ENCODE data around the gene PCLO. TPM values are rescaled to one million over a fixed set of nuclear protein-coding genes. Genes with fewer than 3 reads are reported as not detected.

PCLO gene
- total and polyA plus RNA-seq, 4 donors, result under 0.01 to 1.2 (median 0.32) TPM

DNA sequence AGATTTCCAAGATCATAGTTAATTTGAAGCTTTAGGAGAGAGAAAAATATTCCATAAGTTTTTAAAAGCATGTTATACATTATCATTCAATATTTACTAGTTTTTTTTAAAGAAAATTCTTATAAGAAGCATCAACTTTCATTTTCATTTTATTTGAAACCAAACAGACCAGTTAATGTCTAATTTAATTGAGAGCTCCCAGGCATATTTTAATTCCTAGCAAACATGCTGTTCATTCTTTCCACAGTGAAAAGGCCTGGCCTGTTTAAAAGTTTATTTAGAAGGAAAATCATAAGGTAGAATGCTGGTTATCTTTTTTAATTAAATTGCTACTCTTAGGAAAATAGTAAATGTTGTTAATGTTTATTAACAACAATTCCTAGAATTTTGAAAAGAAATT, 324.4 kb downstream of the PCLO start:
- Histone ChIP-seq H3K4me3 (ENCODE audit: low read length in 2 of 2) (no peak overlapping the region), H3K36me3 (ENCODE audit: control insufficient read depth in 1 of 2, insufficient read depth in 2 of 2, low read length in 1 of 2) (no peaks in the 10 kb centered on the region), H3K27me3 (ENCODE audit: control insufficient read depth in 1 of 2, insufficient read depth in 2 of 2, low read length in 1 of 2) (no peaks in the 10 kb centered on the region), H3K27ac (ENCODE audit: low read depth in 1 of 2, low read length in 2 of 2) (no peak overlapping the region), H3K9me3 (ENCODE audit: control insufficient read depth, low read length) (no peaks in the 10 kb centered on the region), H3K4me1 (ENCODE audit: control insufficient read depth in 1 of 2, insufficient read depth in 2 of 2, low read length in 2 of 2) (no peaks in the 10 kb centered on the region)
- DNase-seq (no peak), ATAC-seq (ENCODE audit: low FRiP score) (no peak)
- intact Hi-C loops (cut with DNase I), result no loop called here

DNA sequence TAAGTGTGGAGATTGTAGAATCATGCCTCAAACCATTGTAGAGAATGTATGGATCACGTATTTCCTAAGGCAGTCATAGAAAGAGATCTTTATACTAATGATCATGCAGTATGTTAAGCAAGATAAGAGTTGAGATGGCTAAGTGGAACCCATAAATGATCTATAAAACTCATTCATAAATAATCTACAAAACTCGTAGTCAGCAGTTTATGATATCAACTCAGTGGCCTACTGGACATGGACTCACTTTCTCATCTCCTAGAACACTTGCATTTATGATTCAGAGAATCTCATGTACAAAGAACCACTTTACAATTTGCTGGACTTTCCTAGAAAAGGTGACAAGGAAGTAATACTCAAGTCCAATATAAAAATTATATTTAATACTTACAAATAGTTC, 339.6 kb downstream of the PCLO start:
- Histone ChIP-seq H3K36me3 (ENCODE audit: control insufficient read depth in 1 of 2, insufficient read depth in 2 of 2, low read length in 1 of 2) (no peaks in the 10 kb centered on the region), H3K27ac (ENCODE audit: low read depth in 1 of 2, low read length in 2 of 2) (no peak overlapping the region), H3K4me1 (ENCODE audit: control insufficient read depth in 1 of 2, insufficient read depth in 2 of 2, low read length in 2 of 2) (no peaks in the 10 kb centered on the region), H3K4me3 (ENCODE audit: low read length in 2 of 2) (no peak overlapping the region), H3K27me3 (ENCODE audit: control insufficient read depth in 1 of 2, insufficient read depth in 2 of 2, low read length in 1 of 2) (no peaks in the 10 kb centered on the region), H3K9me3 (ENCODE audit: control insufficient read depth, low read length) (no peaks in the 10 kb centered on the region)
- intact Hi-C loops (cut with DNase I), result no loop called here
- no peak for DNase-seq
- no peak for ATAC-seq (ENCODE audit: low FRiP score)
- 80 to 87% methylated on average over 2 of the region's 2 CpGs for WGBS, 2 donors

DNA sequence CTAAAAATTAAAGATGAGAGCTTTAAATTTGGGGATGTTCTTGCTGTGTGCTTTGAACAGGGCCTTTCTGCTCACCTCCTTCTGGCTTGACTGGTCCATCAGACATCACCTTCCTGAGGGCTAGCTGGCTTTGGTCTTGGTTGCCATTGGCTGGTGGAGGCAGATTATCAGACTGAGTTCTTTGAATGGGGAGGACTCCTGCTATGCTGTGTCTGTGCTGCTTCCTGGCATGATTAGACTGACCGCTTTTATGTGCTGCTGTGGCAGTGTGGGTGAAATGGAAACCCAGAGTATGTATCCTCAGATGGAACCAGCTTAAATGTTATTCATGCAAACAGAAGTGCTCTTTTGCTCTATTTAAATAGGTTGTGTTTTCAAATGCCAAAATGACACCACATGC, 341.6 kb downstream of the PCLO start:
- 79 to 86% methylated on average over 1 of the region's 1 CpG for WGBS, 2 donors
- no peak overlapping the region for H3K4me3 ChIP-seq (ENCODE audit: low read length in 2 of 2)
- ATAC-seq (ENCODE audit: low FRiP score), result no peak

DNA sequence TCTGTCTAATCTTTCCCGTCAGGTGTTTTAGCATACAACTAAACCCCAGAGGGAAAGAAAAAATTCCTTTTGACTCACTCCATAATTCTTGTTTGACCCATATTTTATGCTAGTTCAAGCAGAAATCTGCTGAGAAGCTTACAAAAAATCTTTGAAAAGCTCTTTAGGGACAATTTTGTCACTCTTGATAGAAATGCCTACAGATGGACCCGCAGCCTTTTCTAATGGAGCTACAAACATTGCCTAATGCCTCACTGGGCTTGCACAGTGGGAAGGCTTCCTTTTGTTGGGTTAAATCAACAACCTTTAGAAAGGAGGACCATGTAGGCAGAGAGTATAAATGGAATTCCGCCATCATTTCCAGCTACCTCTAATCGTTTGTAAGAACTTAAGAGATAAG, 344.5 kb downstream of the PCLO start:
- Histone ChIP-seq H3K27ac (ENCODE audit: low read depth in 1 of 2, low read length in 2 of 2) (no peak overlapping the region), H3K27me3 (ENCODE audit: control insufficient read depth in 1 of 2, insufficient read depth in 2 of 2, low read length in 1 of 2) (no peaks in the 10 kb centered on the region), H3K36me3 (ENCODE audit: control insufficient read depth in 1 of 2, insufficient read depth in 2 of 2, low read length in 1 of 2) (no peaks in the 10 kb centered on the region), H3K4me1 (ENCODE audit: control insufficient read depth in 1 of 2, insufficient read depth in 2 of 2, low read length in 2 of 2) (no peaks in the 10 kb centered on the region), H3K4me3 (ENCODE audit: low read length in 2 of 2) (no peak overlapping the region), H3K9me3 (ENCODE audit: control insufficient read depth, low read length) (no peaks in the 10 kb centered on the region)
- no peak for ATAC-seq (ENCODE audit: low FRiP score)
- WGBS, 2 donors, result 28 to 38% methylated on average over 4 of the region's 4 CpGs
- intact Hi-C loops (cut with DNase I), result loop anchor here in 1 of 2 donors (10.0 kb wide), 1 partner anchor 547 kb away; no protein-coding TSS in a partner anchor
- no peak for DNase-seq

More for the DNA sequence above, 341.6 kb downstream of the PCLO start:
- intact Hi-C loops (cut with DNase I), result no loop called here
- no peaks in the 10 kb centered on the region for H3K27me3 ChIP-seq (ENCODE audit: control insufficient read depth in 1 of 2, insufficient read depth in 2 of 2, low read length in 1 of 2)
- no peaks in the 10 kb centered on the region for H3K4me1 ChIP-seq (ENCODE audit: control insufficient read depth in 1 of 2, insufficient read depth in 2 of 2, low read length in 2 of 2)
- H3K27ac ChIP-seq (ENCODE audit: low read depth in 1 of 2, low read length in 2 of 2), result no peak overlapping the region
- no peaks in the 10 kb centered on the region for H3K36me3 ChIP-seq (ENCODE audit: control insufficient read depth in 1 of 2, insufficient read depth in 2 of 2, low read length in 1 of 2)
- H3K9me3 ChIP-seq (ENCODE audit: control insufficient read depth, low read length), result no peaks in the 10 kb centered on the region
- no peak for DNase-seq

DNA sequence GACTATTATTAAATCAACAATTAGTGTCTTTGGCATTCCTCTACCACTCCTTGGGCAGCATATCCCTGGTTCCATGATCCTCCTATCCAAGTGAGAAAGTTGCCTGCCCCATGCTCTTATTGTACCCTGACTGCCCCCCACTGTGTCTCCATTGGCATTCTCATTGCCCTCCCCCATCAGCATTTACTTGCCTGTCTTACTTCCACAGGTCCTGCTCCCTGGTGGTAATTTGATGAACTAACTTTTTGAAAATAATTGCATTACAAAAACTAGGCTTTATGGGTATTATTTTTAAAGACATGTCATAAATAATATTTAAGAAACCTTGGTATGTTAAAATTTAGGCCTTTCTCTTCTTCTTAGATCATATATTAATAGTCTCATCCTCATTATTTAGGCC, 346.4 kb downstream of the PCLO start:
- ATAC-seq (ENCODE audit: low FRiP score) (no peak), DNase-seq (no peak)
- Histone ChIP-seq H3K27me3 (ENCODE audit: control insufficient read depth in 1 of 2, insufficient read depth in 2 of 2, low read length in 1 of 2) (no peaks in the 10 kb centered on the region), H3K36me3 (ENCODE audit: control insufficient read depth in 1 of 2, insufficient read depth in 2 of 2, low read length in 1 of 2) (no peaks in the 10 kb centered on the region), H3K4me3 (ENCODE audit: low read length in 2 of 2) (no peak overlapping the region), H3K9me3 (ENCODE audit: control insufficient read depth, low read length) (no peaks in the 10 kb centered on the region), H3K27ac (ENCODE audit: low read depth in 1 of 2, low read length in 2 of 2) (no peak overlapping the region), H3K4me1 (ENCODE audit: control insufficient read depth in 1 of 2, insufficient read depth in 2 of 2, low read length in 2 of 2) (no peaks in the 10 kb centered on the region)
- intact Hi-C loops (cut with DNase I), result loop anchor here in 1 of 2 donors (10.0 kb wide), 1 partner anchor 549 kb away; no protein-coding TSS in a partner anchor

DNA sequence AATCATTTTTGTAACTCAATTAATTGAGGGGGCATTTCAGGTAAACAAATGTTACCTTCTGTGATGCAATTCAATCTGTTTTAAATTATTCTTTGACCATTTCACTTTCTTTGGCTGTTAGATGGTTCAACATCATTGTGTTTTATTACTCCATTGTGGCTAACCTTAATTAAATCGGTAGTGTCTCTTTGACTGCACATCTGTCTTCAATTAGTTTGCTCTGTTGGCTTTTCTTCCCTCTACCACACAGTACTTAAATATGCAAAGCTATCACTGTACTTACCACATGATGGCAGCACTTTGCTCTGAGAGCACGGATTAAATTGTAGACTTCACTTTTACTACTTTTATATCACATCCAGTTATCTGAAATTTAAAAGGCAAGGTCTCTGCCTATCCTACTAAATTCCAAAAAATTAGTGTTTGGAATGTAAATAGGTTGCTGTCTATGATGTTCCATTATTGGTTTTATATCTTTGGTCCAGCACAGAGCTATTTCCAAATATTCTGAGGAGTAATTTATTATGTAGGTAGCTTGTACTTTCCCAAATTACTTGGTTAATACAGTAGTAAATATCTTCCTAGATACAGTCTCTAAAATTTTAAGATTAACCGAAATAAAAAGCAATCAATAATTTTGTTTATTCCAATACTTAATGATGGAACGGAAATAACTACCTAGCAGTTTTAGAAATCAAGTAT, 352.0 kb downstream of the PCLO start:
- WGBS, 2 donors, result 30 to 33% methylated on average over 4 of the region's 4 CpGs
- no peak for ATAC-seq (ENCODE audit: low FRiP score)

DNA sequence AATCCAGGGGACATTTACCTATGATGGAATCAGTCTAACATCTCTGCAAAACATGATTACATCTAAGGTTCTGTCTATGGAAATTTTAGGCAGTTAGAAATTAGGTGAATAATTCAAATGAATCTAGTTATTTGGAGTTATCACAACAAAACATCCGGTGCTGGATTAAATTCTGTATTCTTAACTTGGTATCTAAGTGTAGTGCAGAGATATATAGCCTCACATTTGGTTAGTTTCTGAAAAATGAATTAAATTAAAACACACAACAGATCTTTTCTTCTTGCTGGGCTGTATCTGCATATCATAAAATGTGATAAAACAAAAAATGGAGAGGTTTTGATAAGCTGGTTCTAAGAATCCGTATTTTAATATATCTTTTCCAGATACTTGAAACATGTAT, 354.1 kb downstream of the PCLO start:
- Histone ChIP-seq H3K4me3 (ENCODE audit: low read length in 2 of 2) (no peak overlapping the region), H3K27ac (ENCODE audit: low read depth in 1 of 2, low read length in 2 of 2) (no peak overlapping the region), H3K4me1 (ENCODE audit: control insufficient read depth in 1 of 2, insufficient read depth in 2 of 2, low read length in 2 of 2) (no peaks in the 10 kb centered on the region), H3K9me3 (ENCODE audit: control insufficient read depth, low read length) (no peaks in the 10 kb centered on the region), H3K36me3 (ENCODE audit: control insufficient read depth in 1 of 2, insufficient read depth in 2 of 2, low read length in 1 of 2) (no peaks in the 10 kb centered on the region), H3K27me3 (ENCODE audit: control insufficient read depth in 1 of 2, insufficient read depth in 2 of 2, low read length in 1 of 2) (no peaks in the 10 kb centered on the region)
- DNase-seq (no peak), ATAC-seq (ENCODE audit: low FRiP score) (no peak)
- intact Hi-C loops (cut with DNase I), result no loop called here
- 58 to 63% methylated on average over 2 of the region's 2 CpGs for WGBS, 2 donors

More for the DNA sequence above, 352.0 kb downstream of the PCLO start:
- intact Hi-C loops (cut with DNase I), result loop anchor here in 1 of 2 donors (5.0 to 10.0 kb wide), 2 partner anchors 462 to 554 kb away; no protein-coding TSS in a partner anchor
- Histone ChIP-seq H3K9me3 (ENCODE audit: control insufficient read depth, low read length) (no peaks in the 10 kb centered on the region), H3K27ac (ENCODE audit: low read depth in 1 of 2, low read length in 2 of 2) (no peak overlapping the region), H3K4me1 (ENCODE audit: control insufficient read depth in 1 of 2, insufficient read depth in 2 of 2, low read length in 2 of 2) (no peaks in the 10 kb centered on the region), H3K4me3 (ENCODE audit: low read length in 2 of 2) (no peak overlapping the region), H3K36me3 (ENCODE audit: control insufficient read depth in 1 of 2, insufficient read depth in 2 of 2, low read length in 1 of 2) (no peaks in the 10 kb centered on the region), H3K27me3 (ENCODE audit: control insufficient read depth in 1 of 2, insufficient read depth in 2 of 2, low read length in 1 of 2) (no peaks in the 10 kb centered on the region)
- no peak for DNase-seq

DNA sequence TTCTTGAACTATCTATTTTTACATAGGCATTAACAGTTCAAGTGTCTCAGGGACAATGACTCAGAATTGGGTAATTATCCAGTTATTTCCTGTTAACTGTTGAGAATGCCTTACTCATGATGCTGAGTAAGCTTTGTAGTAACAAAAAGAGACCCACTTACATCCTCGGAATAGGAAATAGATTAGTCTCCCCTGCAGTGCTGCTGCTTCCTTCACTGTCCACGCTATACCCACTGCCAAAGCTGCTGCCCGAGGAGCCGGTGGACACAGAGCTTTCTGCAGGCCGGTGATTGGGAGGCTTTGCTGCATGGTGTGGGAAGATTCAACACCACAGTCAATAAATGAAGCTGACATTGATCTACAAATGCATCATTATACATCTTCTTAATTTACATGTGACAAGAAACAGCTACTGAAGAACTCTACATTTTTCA, 357.1 kb downstream of the PCLO start:
- no peak for ATAC-seq (ENCODE audit: low FRiP score)
- DNase-seq, result no peak
- no peak overlapping the region for H3K27ac ChIP-seq (ENCODE audit: low read depth in 1 of 2, low read length in 2 of 2)
- H3K9me3 ChIP-seq (ENCODE audit: control insufficient read depth, low read length), result no peaks in the 10 kb centered on the region
- H3K27me3 ChIP-seq (ENCODE audit: control insufficient read depth in 1 of 2, insufficient read depth in 2 of 2, low read length in 1 of 2), result no peaks in the 10 kb centered on the region
- 29 to 34% methylated on average over 5 of the region's 5 CpGs for WGBS, 2 donors
- intact Hi-C loops (cut with DNase I), result no loop called here
- H3K36me3 ChIP-seq (ENCODE audit: control insufficient read depth in 1 of 2, insufficient read depth in 2 of 2, low read length in 1 of 2), result no peaks in the 10 kb centered on the region
- H3K4me1 ChIP-seq (ENCODE audit: control insufficient read depth in 1 of 2, insufficient read depth in 2 of 2, low read length in 2 of 2), result no peaks in the 10 kb centered on the region
- no peak overlapping the region for H3K4me3 ChIP-seq (ENCODE audit: low read length in 2 of 2)

DNA sequence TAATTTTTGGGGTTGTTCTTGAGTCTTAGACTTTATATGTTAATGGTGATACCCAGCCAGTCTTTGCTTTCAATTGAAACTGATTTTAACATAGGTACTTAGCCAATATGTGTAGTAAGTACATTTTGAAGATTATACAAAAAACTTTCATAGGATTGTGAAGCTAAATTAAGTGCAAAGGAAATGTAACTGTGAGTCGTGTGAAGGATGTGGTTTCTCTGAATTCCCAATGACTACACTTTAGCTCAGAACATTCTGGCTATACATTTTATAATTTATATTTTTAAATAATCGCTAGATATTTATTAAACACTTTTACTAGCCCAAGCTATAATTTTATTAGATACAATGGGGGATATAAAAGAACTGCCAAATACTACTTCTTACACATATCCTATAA, 359.3 kb downstream of the PCLO start:
- 67 to 73% methylated on average over 2 of the region's 2 CpGs for WGBS, 2 donors
- H3K9me3 ChIP-seq (ENCODE audit: control insufficient read depth, low read length), result no peaks in the 10 kb centered on the region

More for the DNA sequence above, 359.3 kb downstream of the PCLO start:
- intact Hi-C loops (cut with DNase I), result loop anchor here in 1 of 2 donors (5.0 kb wide), 1 partner anchor 464 kb away; no protein-coding TSS in a partner anchor
- Histone ChIP-seq H3K4me3 (ENCODE audit: low read length in 2 of 2) (no peak overlapping the region), H3K27ac (ENCODE audit: low read depth in 1 of 2, low read length in 2 of 2) (no peak overlapping the region), H3K36me3 (ENCODE audit: control insufficient read depth in 1 of 2, insufficient read depth in 2 of 2, low read length in 1 of 2) (no peaks in the 10 kb centered on the region), H3K4me1 (ENCODE audit: control insufficient read depth in 1 of 2, insufficient read depth in 2 of 2, low read length in 2 of 2) (no peaks in the 10 kb centered on the region), H3K27me3 (ENCODE audit: control insufficient read depth in 1 of 2, insufficient read depth in 2 of 2, low read length in 1 of 2) (no peaks in the 10 kb centered on the region)
- ATAC-seq (ENCODE audit: low FRiP score), result no peak
- DNase-seq, result no peak
